Panc1 (cell line): ENCODE data around the gene CBX2. TPM values are rescaled to one million over a fixed set of nuclear protein-coding genes. Genes with fewer than 3 reads are reported as not detected.

Source experiments
- ATAC-seq: fragments of 200-7000 bp; cut with Tn5 transposase; 2 replicates; pipeline ENCODE4 v1.9.1; 2020; ENCODE audit warnings: mild to moderate bottlenecking, moderate library complexity
- BruUV-seq: library from RNA; stranded (reverse); fragments of 400-500 nt; replicated peaks from 2 replicates; lab custom pipeline; 2021; lab: Mats Ljungman, UMichigan
- CTCF ChIA-PET: fragments of 300-600 bp; sonication (Branson Sonifier 250); formaldehyde crosslinking; loops from one replicate; lab custom pipeline; 2022; ENCODE audit warnings: antibody characterized with exemption; lab: Charles Lee
- POLR2A ChIA-PET: fragments of 300-600 bp; sonication (Branson Sonifier 250); formaldehyde crosslinking; loops from one replicate; lab custom pipeline; 2022; ENCODE audit warnings: antibody characterized with exemption; lab: Charles Lee
- DNase-seq: peaks from one replicate; pipeline ENCODE4 v3.0.0-alpha.2; 2010; ENCODE audit warnings: low read depth, low spot score
- H3K27ac ChIP-seq: 2 replicates; pipeline ENCODE4 v1.5.1; 2011; ENCODE audit warnings: mild to moderate bottlenecking, low read length, inconsistent platforms
- H3K27me3 ChIP-seq: fragments of 200-500 bp; sonication (Bioruptor generic); 2 replicates; pipeline ENCODE4 v1.6.0; 2014; ENCODE audit warnings: low read length, inconsistent platforms; ENCODE audit not compliant: control insufficient read depth, insufficient read depth
- H3K36me3 ChIP-seq: fragments of 200-500 bp; sonication (Bioruptor generic); 2 replicates; pipeline ENCODE4 v1.5.1; 2014; ENCODE audit warnings: inconsistent platforms, mild to moderate bottlenecking, low read length, moderate library complexity; ENCODE audit not compliant: control insufficient read depth, insufficient read depth
- H3K4me1 ChIP-seq: 2 replicates; pipeline ENCODE4 v1.5.1; 2011; ENCODE audit warnings: inconsistent platforms, mild to moderate bottlenecking, low read length, moderate library complexity; ENCODE audit not compliant: control insufficient read depth, insufficient read depth
- H3K4me3 ChIP-seq, 2 experiments: 2 replicates each; pipeline ENCODE4 v1.5.1; 2011 to 2012; ENCODE audit warnings: low read depth in 2 of 2, low read length in 2 of 2, mild to moderate bottlenecking in 2 of 2, inconsistent platforms in 1 of 2, moderate library complexity in 1 of 2
- H3K9me3 ChIP-seq: fragments of 200-500 bp; sonication (Bioruptor generic); 2 replicates; pipeline ENCODE4 v1.5.1; 2014; ENCODE audit warnings: low read depth, mild to moderate bottlenecking, inconsistent platforms, low read length, moderate library complexity; ENCODE audit not compliant: control insufficient read depth, insufficient read depth
- CTCF ChIP-seq: fragments of 450-650 bp; IDR thresholded peaks from 2 replicates; pipeline ENCODE4 v1.5.1; 2017; ENCODE audit warnings: mild to moderate bottlenecking
- POLR2AphosphoS5 ChIP-seq: IDR thresholded peaks from 2 replicates; pipeline ENCODE4 v1.6.1; 2012; ENCODE audit warnings: mild to moderate bottlenecking, low read depth, low read length, moderate library complexity
- REST ChIP-seq, 2 experiments: IDR thresholded peaks; 2 replicates each; pipeline ENCODE4 v1.6.1; 2011 to 2012; ENCODE audit warnings: low read depth in 2 of 2, control low read depth in 1 of 2, low read length in 1 of 2, mild to moderate bottlenecking in 1 of 2, moderate library complexity in 1 of 2; ENCODE audit not compliant: insufficient read depth in 1 of 2
- SIN3A ChIP-seq: IDR thresholded peaks from 2 replicates; pipeline ENCODE4 v1.6.1; 2012; ENCODE audit warnings: low read depth, mild to moderate bottlenecking, low read length, moderate library complexity, borderline replicate concordance; ENCODE audit not compliant: insufficient read depth
- TCF7L2 ChIP-seq: IDR thresholded peaks from 2 replicates; pipeline ENCODE4 v1.6.1; 2011; ENCODE audit warnings: mild to moderate bottlenecking, low read depth, low read length, inconsistent platforms
- in situ Hi-C: cut with HindIII; loops from 2 replicates; pipeline ENCODE4 v1.10.0; 2016; ENCODE audit warnings: low sequenced_read_pairs, low pct_unique_long_range_greater_than_20kb
- intact Hi-C: fragments of 100-400 bp; cut with micrococcal nuclease; formaldehyde crosslinking; loops from one replicate; pipeline ENCODE4 v1.10.0; 2022; ENCODE audit not compliant: unreplicated experiment
- total RNA-seq: library from RNA; stranded (reverse); gene quantifications from one replicate; pipeline ENCODE4 v1.2.1, GENCODE V29; 2021; ENCODE audit not compliant: unreplicated experiment

CBX2 gene
- total RNA-seq, 1 experiment from 2014 or later = 9.0 TPM

GRCh38 chr17:79738643-79739042, 39.3 kb upstream of the CBX2 start:
- Histone ChIP-seq H3K36me3 (no peaks in the 10 kb centered on the region), H3K27ac (no peak overlapping the region), H3K9me3 (no peaks in the 10 kb centered on the region), H3K4me3 (no peak overlapping the region), H3K27me3 (no peaks in the 10 kb centered on the region), H3K4me1 (no peaks in the 10 kb centered on the region)
- in situ Hi-C loops (no loop called here), intact Hi-C loops (no loop called here)
- ATAC-seq = no peak
- ChIA-PET CTCF (interaction anchor here (0.7 to 0.8 kb wide), 2 partner anchors 13 to 252 kb away, joined by 3 to 5 read pairs; no protein-coding TSS in a partner anchor), POLR2A (interaction anchor here (0.7 kb wide), 1 partner anchor 327 kb away, joined by 3 read pairs; no protein-coding TSS in a partner anchor)
- TF ChIP-seq TCF7L2 (no peak), POLR2AphosphoS5 (no peak), REST (IDR thresholded peaks at IDR 0.05; ENCODE audit: insufficient read depth in 1 of 2, low read depth in 2 of 2, low read length in 1 of 2) (no peak), CTCF (no peak), SIN3A (no peak)
- no peak for DNase-seq
- BruUV-seq = no TSS peak

GRCh38 chr17:79739148-79740062, 38.5 kb upstream of the CBX2 start:
- intact Hi-C loops = loop anchor here (10.0 kb wide), 1 partner anchor 95 kb away; the partner anchor contains the start of gene CBX4
- no peak for TF ChIP-seq POLR2AphosphoS5
- no peak for TF ChIP-seq CTCF
- Histone ChIP-seq H3K27me3 (no peaks in the 10 kb centered on the region), H3K27ac (no peak overlapping the region), H3K36me3 (no peaks in the 10 kb centered on the region), H3K4me1 (no peaks in the 10 kb centered on the region), H3K9me3 (no peaks in the 10 kb centered on the region), H3K4me3 (no peak overlapping the region)
- DNase-seq (no peak), ATAC-seq (no peak)
- no TSS peak for BruUV-seq
- POLR2A ChIA-PET = no interaction called here
- CTCF ChIA-PET = interaction anchor here (0.6 kb wide), 1 partner anchor 211 kb away, joined by 4 read pairs; no protein-coding TSS in a partner anchor
- in situ Hi-C loops = no loop called here
